SHP77 (cell line): ENCODE results near the gene SLC24A4.

Experiments used
- DNase-seq, 2 experiments: peaks; one replicate each; lab custom pipeline; 2025; lab: John Stamatoyannopoulos, UW

The SLC24A4 gene

GRCh38 chr14:92501891-92502351 is 179.0 kb downstream of the SLC24A4 start:
- DNase-seq, result no peak

GRCh38 chr14:92502541-92503286 is 179.7 kb downstream of the SLC24A4 start:
- DNase-seq, result no peak

GRCh38 chr14:92503756-92504491 is 181.0 kb downstream of the SLC24A4 start:
- DNase-seq, result no peak

- no peak for DNase-seq
Measured at GRCh38 chr14:92505826-92506225, 182.9 kb downstream of the SLC24A4 start.

GRCh38 chr14:92506231-92506630 is 183.3 kb downstream of the SLC24A4 start:
- DNase-seq, result no peak

GRCh38 chr14:92507174-92507768 is 184.3 kb downstream of the SLC24A4 start:
- no peak for DNase-seq

GRCh38 chr14:92510972-92511371 is 188.0 kb downstream of the SLC24A4 start:
- no peak for DNase-seq

- DNase-seq, result no peak
Measured at GRCh38 chr14:92511453-92512238, 188.7 kb downstream of the SLC24A4 start.

- no peak for DNase-seq
Measured at GRCh38 chr14:92512807-92513203, 189.8 kb downstream of the SLC24A4 start.

- DNase-seq, result no peak
Measured at GRCh38 chr14:92513204-92513965, 190.4 kb downstream of the SLC24A4 start, which contains the start of gene RIN3. Gene RIN3 (plus strand): TSS chr14:92513781. CDS start chr14:92513933, 152 bp downstream.

- DNase-seq, result no peak
Measured at GRCh38 chr14:92513966-92514843, 191.2 kb downstream of the SLC24A4 start.

GRCh38 chr14:92514844-92515514 is 192.0 kb downstream of the SLC24A4 start:
- no peak for DNase-seq

- DNase-seq, result no peak
Measured at GRCh38 chr14:92515546-92516343, 192.8 kb downstream of the SLC24A4 start.

- no peak for DNase-seq
Measured at GRCh38 chr14:92516344-92516965, 193.5 kb downstream of the SLC24A4 start.

GRCh38 chr14:92516966-92517506 is 194.1 kb downstream of the SLC24A4 start:
- no peak for DNase-seq

GRCh38 chr14:92517761-92518160 is 194.8 kb downstream of the SLC24A4 start:
- no peak for DNase-seq

GRCh38 chr14:92519246-92520101 is 196.5 kb downstream of the SLC24A4 start:
- no peak for DNase-seq
